Astrocyte (in vitro differentiated cells and primary cell): ENCODE results near the gene STK31. TPM values are rescaled to one million over a fixed set of nuclear protein-coding genes. Genes with fewer than 3 reads are reported as not detected.
"Not testable (repeated sequence)": the region's sequence is repeated elsewhere in the genome, so short reads cannot be mapped to it uniquely, and the experiment has no call there.

Experiments used
- DNase-seq: peaks from one replicate; pipeline ENCODE4 v3.0.0-alpha.2; 2010; ENCODE audit warnings: low read depth
- FAIRE-seq: peaks from 2 replicates; lab custom pipeline; 2011; peaks lifted over from hg19 to GRCh38; lab: Jason Lieb, UNC
- H2AFZ ChIP-seq: 2 replicates; pipeline ENCODE4 v1.6.0; 2012; ENCODE audit warnings: low read depth, low read length, inconsistent platforms
- H3K27ac ChIP-seq: 2 replicates; pipeline ENCODE4 v1.5.1; 2011; ENCODE audit warnings: low read depth, low read length, inconsistent platforms
- H3K27me3 ChIP-seq: 2 replicates; pipeline ENCODE4 v1.6.0; 2011; ENCODE audit warnings: low read length, inconsistent platforms; ENCODE audit not compliant: insufficient read depth
- H3K36me3 ChIP-seq: 2 replicates; pipeline ENCODE4 v1.5.1; 2011; ENCODE audit warnings: low read length, inconsistent platforms; ENCODE audit not compliant: insufficient read depth
- H3K4me1 ChIP-seq: 2 replicates; pipeline ENCODE4 v1.5.1; 2011; ENCODE audit warnings: low read length, inconsistent platforms; ENCODE audit not compliant: insufficient read depth
- H3K4me2 ChIP-seq: 2 replicates; pipeline ENCODE4 v1.6.0; 2012; ENCODE audit warnings: low read length, inconsistent platforms
- H3K4me3 ChIP-seq: 2 replicates; pipeline ENCODE4 v1.5.1; 2011; ENCODE audit warnings: low read depth, mild to moderate bottlenecking, low read length, inconsistent platforms; ENCODE audit not compliant: insufficient read depth
- H3K79me2 ChIP-seq: 2 replicates; pipeline ENCODE4 v1.6.0; 2012; ENCODE audit warnings: mild to moderate bottlenecking, low read length, inconsistent platforms; ENCODE audit not compliant: insufficient read depth
- H3K9ac ChIP-seq: 2 replicates; pipeline ENCODE4 v1.6.0; 2012; ENCODE audit warnings: mild to moderate bottlenecking, low read length, inconsistent platforms
- H3K9me3 ChIP-seq: 2 replicates; pipeline ENCODE4 v1.5.1; 2012; ENCODE audit warnings: low read depth, mild to moderate bottlenecking, low read length, inconsistent platforms; ENCODE audit not compliant: insufficient read depth
- H4K20me1 ChIP-seq: 2 replicates; pipeline ENCODE4 v1.6.0; 2012; ENCODE audit warnings: low read length, inconsistent platforms; ENCODE audit not compliant: insufficient read depth
- H3K27ac Mint-ChIP-seq: one replicate; pipeline ENCODE4 v1.8.0; 2021; ENCODE audit warnings: mild to moderate bottlenecking, mixed read lengths; ENCODE audit not compliant: unreplicated experiment
- H3K27me3 Mint-ChIP-seq: one replicate; pipeline ENCODE4 v1.8.0; 2021; ENCODE audit warnings: low read depth, mixed read lengths; ENCODE audit not compliant: unreplicated experiment
- H3K36me3 Mint-ChIP-seq: one replicate; pipeline ENCODE4 v1.8.0; 2021; ENCODE audit warnings: low read depth, mixed read lengths; ENCODE audit not compliant: unreplicated experiment
- H3K4me1 Mint-ChIP-seq: one replicate; pipeline ENCODE4 v1.8.0; 2021; ENCODE audit warnings: low read depth, mixed read lengths; ENCODE audit not compliant: unreplicated experiment
- H3K4me3 Mint-ChIP-seq: one replicate; pipeline ENCODE4 v1.8.0; 2021; ENCODE audit warnings: mild to moderate bottlenecking, moderate library complexity, mixed read lengths; ENCODE audit not compliant: unreplicated experiment
- H3K9me3 Mint-ChIP-seq: one replicate; pipeline ENCODE4 v1.8.0; 2021; ENCODE audit warnings: mild to moderate bottlenecking, mixed read lengths; ENCODE audit not compliant: unreplicated experiment
- CTCF ChIP-seq: IDR thresholded peaks from 2 replicates; pipeline ENCODE4 v1.5.1; 2011; ENCODE audit warnings: low read depth, mild to moderate bottlenecking, inconsistent platforms, low read length, moderate library complexity; ENCODE audit not compliant: insufficient read depth
- EZH2 ChIP-seq: IDR thresholded peaks from 2 replicates; pipeline ENCODE4 v1.6.1; 2012; ENCODE audit warnings: mild to moderate bottlenecking, low read length, inconsistent platforms; ENCODE audit not compliant: insufficient read depth
- total RNA-seq: library from RNA; stranded (reverse); gene quantifications from 2 replicates; pipeline ENCODE4 v1.2.1, GENCODE V29; 2021

The STK31 gene
- total RNA-seq, 1 donor from 2014 or later = 0.20 TPM

GRCh38 chr7:23680414-23681405 lies 29.3 kb upstream of the STK31 start:
- Histone ChIP-seq H4K20me1 (no peaks in the 10 kb centered on the region), H3K79me2 (no peaks in the 10 kb centered on the region), H3K9ac (peak overlapping the region; percentile 65), H3K9me3 (no peaks in the 10 kb centered on the region), H3K27ac (no peak overlapping the region), H3K4me3 (peak overlapping the region; percentile 69), H3K4me2 (peak overlapping the region; percentile 93), H3K27me3 (no peaks in the 10 kb centered on the region), H2AFZ (peak overlapping the region; percentile 87), H3K36me3 (no peaks in the 10 kb centered on the region), H3K4me1 (no peaks in the 10 kb centered on the region)
- TF ChIP-seq CTCF (no peak), EZH2 (no peak)
- Mint-ChIP-seq H3K36me3 (no peaks in the 10 kb centered on the region), H3K4me3 (peak overlapping the region; percentile 85), H3K27ac (no peak overlapping the region), H3K4me1 (peaks cover 3% of the 10 kb centered on the region), H3K9me3 (no peaks in the 10 kb centered on the region), H3K27me3 (peaks cover 2% of the 10 kb centered on the region)
- peak; percentile 36 for DNase-seq
- FAIRE-seq = no peak

- not testable (repeated sequence) for H3K36me3 Mint-ChIP-seq, H3K27me3 Mint-ChIP-seq, H2AFZ ChIP-seq, H3K9me3 ChIP-seq, H4K20me1 ChIP-seq, H3K27ac ChIP-seq, DNase-seq, H3K4me2 ChIP-seq, H3K36me3 ChIP-seq, H3K4me3 Mint-ChIP-seq, H3K4me1 ChIP-seq, FAIRE-seq, H3K9ac ChIP-seq, H3K27ac Mint-ChIP-seq, H3K4me3 ChIP-seq, H3K27me3 ChIP-seq, H3K79me2 ChIP-seq, H3K4me1 Mint-ChIP-seq, H3K9me3 Mint-ChIP-seq
Measured at GRCh38 chr7:23684041-23684440, 26.0 kb upstream of the STK31 start.

- Mint-ChIP-seq H3K4me1 (peaks cover under 1% of the 10 kb centered on the region), H3K27ac (no peak overlapping the region), H3K4me3 (no peak overlapping the region), H3K9me3 (no peaks in the 10 kb centered on the region), H3K36me3 (no peaks in the 10 kb centered on the region), H3K27me3 (no peaks in the 10 kb centered on the region)
- Histone ChIP-seq H3K9ac (no peak overlapping the region), H4K20me1 (no peaks in the 10 kb centered on the region), H3K79me2 (no peaks in the 10 kb centered on the region), H3K27me3 (no peaks in the 10 kb centered on the region), H2AFZ (no peak overlapping the region), H3K9me3 (no peaks in the 10 kb centered on the region), H3K4me1 (no peaks in the 10 kb centered on the region), H3K27ac (no peak overlapping the region), H3K36me3 (no peaks in the 10 kb centered on the region), H3K4me2 (no peak overlapping the region), H3K4me3 (no peak overlapping the region)
- FAIRE-seq = no peak
- TF ChIP-seq CTCF (no peak), EZH2 (no peak)
- no peak for DNase-seq
Measured at GRCh38 chr7:23685731-23686130, 24.3 kb upstream of the STK31 start.
